WTC11 (cell line): ENCODE measurements around the gene FAM217B. TPM values are rescaled to one million over a fixed set of nuclear protein-coding genes. Genes with fewer than 3 reads are reported as not detected.

ENCODE experiments used
- ATAC-seq: fragments of 200-7000 bp; cut with Tn5 transposase; 2 replicates; pipeline ENCODE4 v1.10.0; 2021; ENCODE audit warnings: mild to moderate bottlenecking, moderate library complexity
- CTCF ChIA-PET: fragments of 300-600 bp; sonication (Branson Sonifier 250); formaldehyde crosslinking; loops from one replicate; lab custom pipeline; 2021; ENCODE audit warnings: antibody characterized with exemption; lab: Charles Lee
- POLR2A ChIA-PET: fragments of 350-600 bp; sonication (Branson Sonifier 250); formaldehyde crosslinking; loops from one replicate; lab custom pipeline; 2021; ENCODE audit warnings: antibody characterized with exemption; lab: Charles Lee
- DNase-seq: peaks from one replicate; pipeline ENCODE4 v3.0.0; 2021; ENCODE audit warnings: low spot score
- H3K27ac Mint-ChIP-seq: 2 replicates; pipeline ENCODE4 v1.8.0; 2021; ENCODE audit warnings: mixed read lengths
- H3K27me3 Mint-ChIP-seq: 2 replicates; pipeline ENCODE4 v1.8.0; 2021; ENCODE audit warnings: low read depth, mild to moderate bottlenecking, moderate library complexity, mixed read lengths
- H3K36me3 Mint-ChIP-seq: 2 replicates; pipeline ENCODE4 v1.8.0; 2021; ENCODE audit warnings: mixed read lengths
- H3K4me1 Mint-ChIP-seq: 2 replicates; pipeline ENCODE4 v1.8.0; 2022; ENCODE audit warnings: mixed read lengths
- H3K4me3 Mint-ChIP-seq: 2 replicates; pipeline ENCODE4 v1.8.0; 2021; ENCODE audit warnings: mild to moderate bottlenecking, moderate library complexity, mixed read lengths
- H3K9me3 Mint-ChIP-seq: 2 replicates; pipeline ENCODE4 v1.8.0; 2021; ENCODE audit warnings: mixed read lengths
- ATF3 ChIP-seq: sonication (generic); formaldehyde crosslinking; conservative IDR thresholded peaks from 2 replicates; pipeline ENCODE4 v1.8.1; 2022; ENCODE audit warnings: mild to moderate bottlenecking, missing genetic modification reagents
- ATF6 ChIP-seq: sonication (generic); formaldehyde crosslinking; IDR thresholded peaks from 2 replicates; pipeline ENCODE4 v1.8.1; 2023; ENCODE audit warnings: mild to moderate bottlenecking, missing genetic modification reagents
- CREM ChIP-seq: sonication (generic); formaldehyde crosslinking; IDR thresholded peaks from 2 replicates; pipeline ENCODE4 v1.8.1; 2022; ENCODE audit warnings: mild to moderate bottlenecking, missing genetic modification reagents, moderate library complexity
- CTCF ChIP-seq: fragments of 200-600 bp; IDR thresholded peaks from 2 replicates; pipeline ENCODE4 v1.8.0; 2022; ENCODE audit warnings: antibody characterized with exemption
- FOXP1 ChIP-seq: sonication (generic); formaldehyde crosslinking; IDR thresholded peaks from 2 replicates; pipeline ENCODE4 v1.8.0; 2022; ENCODE audit warnings: missing genetic modification reagents, mild to moderate bottlenecking, moderate library complexity, borderline replicate concordance
- HMGA2 ChIP-seq: fragments of 250-450 bp; sonication (Bioruptor Pico); IDR thresholded peaks from 2 replicates; pipeline ENCODE4 v1.4.0; 2021; ENCODE audit warnings: mild to moderate bottlenecking, moderate library complexity
- NFATC4 ChIP-seq: fragments of 250-450 bp; sonication (Bioruptor Pico); IDR thresholded peaks from 2 replicates; pipeline ENCODE4 v1.9.0; 2021; ENCODE audit warnings: mild to moderate bottlenecking
- NR1H2 ChIP-seq: sonication (generic); formaldehyde crosslinking; IDR thresholded peaks from 2 replicates; pipeline ENCODE4 v1.9.0; 2021; ENCODE audit warnings: mild to moderate bottlenecking, moderate library complexity, missing genetic modification reagents
- NR3C1 ChIP-seq: sonication (generic); formaldehyde crosslinking; conservative IDR thresholded peaks from 2 replicates; pipeline ENCODE4 v1.8.1; 2023; ENCODE audit warnings: low read depth, mild to moderate bottlenecking, missing genetic modification reagents
- OVOL2 ChIP-seq: fragments of 250-450 bp; sonication (Bioruptor Pico); IDR thresholded peaks from 2 replicates; pipeline ENCODE4 v1.9.0; 2021; ENCODE audit warnings: mild to moderate bottlenecking, borderline replicate concordance
- PRRX2 ChIP-seq: fragments of 250-450 bp; sonication (Bioruptor Pico); IDR thresholded peaks from 2 replicates; pipeline ENCODE4 v1.8.0; 2021; ENCODE audit warnings: mild to moderate bottlenecking
- SP1 ChIP-seq: sonication (generic); formaldehyde crosslinking; conservative IDR thresholded peaks from 2 replicates; pipeline ENCODE4 v1.8.1; 2022; ENCODE audit warnings: missing genetic modification reagents
- TEAD4 ChIP-seq: sonication (generic); formaldehyde crosslinking; IDR thresholded peaks from 2 replicates; pipeline ENCODE4 v1.8.0; 2022; ENCODE audit warnings: mild to moderate bottlenecking, missing genetic modification reagents
- USF2 ChIP-seq: sonication (generic); formaldehyde crosslinking; IDR thresholded peaks from 2 replicates; pipeline ENCODE4 v1.8.1; 2023; ENCODE audit warnings: mild to moderate bottlenecking, missing genetic modification reagents, moderate library complexity
- ZBTB21 ChIP-seq: sonication (generic); formaldehyde crosslinking; IDR thresholded peaks from 2 replicates; pipeline ENCODE4 v1.8.1; 2023; ENCODE audit warnings: mild to moderate bottlenecking, missing genetic modification reagents, borderline replicate concordance
- ZBTB43 ChIP-seq: sonication (generic); formaldehyde crosslinking; IDR thresholded peaks from 2 replicates; pipeline ENCODE4 v1.8.1; 2023; ENCODE audit warnings: mild to moderate bottlenecking, missing genetic modification reagents
- ZMAT4 ChIP-seq: fragments of 250-450 bp; sonication (Bioruptor Pico); IDR thresholded peaks from 2 replicates; pipeline ENCODE4 v1.9.0; 2021; ENCODE audit warnings: mild to moderate bottlenecking
- ZNF281 ChIP-seq: sonication (generic); formaldehyde crosslinking; IDR thresholded peaks from 2 replicates; pipeline ENCODE4 v1.8.0; 2023; ENCODE audit warnings: mild to moderate bottlenecking, missing genetic modification reagents
- ZNF317 ChIP-seq: sonication (generic); formaldehyde crosslinking; IDR thresholded peaks from 2 replicates; pipeline ENCODE4 v1.8.1; 2023; ENCODE audit warnings: low read depth, mild to moderate bottlenecking, moderate library complexity, missing genetic modification reagents, borderline replicate concordance
- ZNF425 ChIP-seq: fragments of 250-450 bp; sonication (Bioruptor Pico); conservative IDR thresholded peaks from 2 replicates; pipeline ENCODE4 v1.9.0; 2021; ENCODE audit warnings: mild to moderate bottlenecking
- ZNF671 ChIP-seq: fragments of 250-450 bp; sonication (Bioruptor Pico); IDR thresholded peaks from 2 replicates; pipeline ENCODE4 v1.8.0; 2021; ENCODE audit warnings: mild to moderate bottlenecking
- total RNA-seq: library from RNA; stranded (reverse); gene quantifications from 3 replicates; pipeline ENCODE4 v1.2.3, GENCODE V29; 2021

FAM217B gene
- total RNA-seq, 1 experiment from 2014 or later, result 14.8 TPM

- Mint-ChIP-seq H3K4me3 (no peak overlapping the region), H3K4me1 (no peaks in the 10 kb centered on the region), H3K27me3 (peaks cover 35% of the 10 kb centered on the region), H3K36me3 (no peaks in the 10 kb centered on the region), H3K9me3 (peaks cover 3% of the 10 kb centered on the region; the same call in 1 of the 2 replicates), H3K27ac (no peak overlapping the region)
- no peak for ATAC-seq
- TF ChIP-seq SP1 (no peak), ZNF425 (CRISPR knock-in tag) (no peak), ZNF317 (CRISPR knock-in tag) (no peak), ZNF671 (CRISPR knock-in tag) (no peak), NR3C1 (CRISPR knock-in tag) (no peak), CREM (CRISPR knock-in tag) (no peak), NR1H2 (CRISPR knock-in tag) (no peak), ZBTB43 (CRISPR knock-in tag) (no peak), ATF6 (CRISPR knock-in tag) (no peak), ATF3 (no peak), TEAD4 (CRISPR knock-in tag) (no peak)
- DNase-seq, result no peak
- ChIA-PET POLR2A (no interaction called here), CTCF (no interaction called here)
These were observed 31.3 kb upstream of the FAM217B start for GRCh38 chr20:59908855-59909254.

- H3K36me3 Mint-ChIP-seq, result no peaks in the 10 kb centered on the region
- peaks cover 3% of the 10 kb centered on the region; the same call in 1 of the 2 replicates for H3K9me3 Mint-ChIP-seq
- peaks cover 16% of the 10 kb centered on the region for H3K27me3 Mint-ChIP-seq
- ChIA-PET CTCF (no interaction called here), POLR2A (no interaction called here)
- H3K4me1 Mint-ChIP-seq, result no peaks in the 10 kb centered on the region
- ATAC-seq, result no peak
- no peak for DNase-seq
- no peak overlapping the region for H3K27ac Mint-ChIP-seq
- H3K4me3 Mint-ChIP-seq, result no peak overlapping the region
- TF ChIP-seq NFATC4, result no peak
- no peak for TF ChIP-seq PRRX2 (CRISPR knock-in tag)
- no peak for TF ChIP-seq CTCF
- no peak for TF ChIP-seq ZBTB21 (CRISPR knock-in tag)
- no peak for TF ChIP-seq OVOL2 (CRISPR knock-in tag)
- TF ChIP-seq ZNF281, result no peak
- no peak for TF ChIP-seq USF2 (CRISPR knock-in tag)
- no peak for TF ChIP-seq ATF6 (CRISPR knock-in tag)
- TF ChIP-seq ZMAT4 (CRISPR knock-in tag), result no peak
- no peak for TF ChIP-seq FOXP1
- TF ChIP-seq HMGA2, result no peak
These were observed 29.1 kb upstream of the FAM217B start for GRCh38 chr20:59911041-59911440.
